WTC11 (cell line): ENCODE measurements around the gene DGCR2. TPM values are rescaled to one million over a fixed set of nuclear protein-coding genes. Genes with fewer than 3 reads are reported as not detected.

Experiments used
- ATAC-seq: fragments of 200-7000 bp; cut with Tn5 transposase; 2 replicates; pipeline ENCODE4 v1.10.0; 2021; ENCODE audit warnings: mild to moderate bottlenecking, moderate library complexity
- CTCF ChIA-PET: fragments of 300-600 bp; sonication (Branson Sonifier 250); formaldehyde crosslinking; loops from one replicate; lab custom pipeline; 2021; ENCODE audit warnings: antibody characterized with exemption; lab: Charles Lee
- POLR2A ChIA-PET: fragments of 350-600 bp; sonication (Branson Sonifier 250); formaldehyde crosslinking; loops from one replicate; lab custom pipeline; 2021; ENCODE audit warnings: antibody characterized with exemption; lab: Charles Lee
- DNase-seq: peaks from one replicate; pipeline ENCODE4 v3.0.0; 2021; ENCODE audit warnings: low spot score
- H3K27ac Mint-ChIP-seq: 2 replicates; pipeline ENCODE4 v1.8.0; 2021; ENCODE audit warnings: mixed read lengths
- H3K27me3 Mint-ChIP-seq: 2 replicates; pipeline ENCODE4 v1.8.0; 2021; ENCODE audit warnings: low read depth, mild to moderate bottlenecking, moderate library complexity, mixed read lengths
- H3K36me3 Mint-ChIP-seq: 2 replicates; pipeline ENCODE4 v1.8.0; 2021; ENCODE audit warnings: mixed read lengths
- H3K4me1 Mint-ChIP-seq: 2 replicates; pipeline ENCODE4 v1.8.0; 2022; ENCODE audit warnings: mixed read lengths
- H3K4me3 Mint-ChIP-seq: 2 replicates; pipeline ENCODE4 v1.8.0; 2021; ENCODE audit warnings: mild to moderate bottlenecking, moderate library complexity, mixed read lengths
- H3K9me3 Mint-ChIP-seq: 2 replicates; pipeline ENCODE4 v1.8.0; 2021; ENCODE audit warnings: mixed read lengths
- AR ChIP-seq: fragments of 250-450 bp; sonication (Bioruptor Pico); IDR thresholded peaks from 2 replicates; pipeline ENCODE4 v1.9.0; 2021; ENCODE audit warnings: mild to moderate bottlenecking
- CBFB ChIP-seq: sonication (generic); formaldehyde crosslinking; IDR thresholded peaks from 2 replicates; pipeline ENCODE4 v1.8.1; 2022; ENCODE audit warnings: mild to moderate bottlenecking, low read depth, missing genetic modification reagents
- CREB1 ChIP-seq: sonication (generic); formaldehyde crosslinking; IDR thresholded peaks from 2 replicates; pipeline ENCODE4 v1.8.0; 2023; ENCODE audit warnings: mild to moderate bottlenecking, missing genetic modification reagents
- ELF4 ChIP-seq: sonication (generic); formaldehyde crosslinking; IDR thresholded peaks from 2 replicates; pipeline ENCODE4 v1.8.1; 2022; ENCODE audit warnings: low read depth, mild to moderate bottlenecking, moderate library complexity, missing genetic modification reagents
- GRHL2 ChIP-seq: fragments of 250-450 bp; sonication (Bioruptor Pico); IDR thresholded peaks from 2 replicates; pipeline ENCODE4 v1.8.0; 2022; ENCODE audit warnings: mild to moderate bottlenecking, moderate library complexity; ENCODE audit not compliant: insufficient replicate concordance, severe bottlenecking
- HMGXB4 ChIP-seq: sonication (generic); formaldehyde crosslinking; IDR thresholded peaks from 2 replicates; pipeline ENCODE4 v1.8.1; 2023; ENCODE audit warnings: mild to moderate bottlenecking, moderate library complexity, missing genetic modification reagents
- IRF2 ChIP-seq: sonication (generic); formaldehyde crosslinking; IDR thresholded peaks from 2 replicates; pipeline ENCODE4 v1.8.0; 2022; ENCODE audit warnings: low read depth, missing genetic modification reagents, borderline replicate concordance
- KAT7 ChIP-seq: sonication (generic); formaldehyde crosslinking; IDR thresholded peaks from 2 replicates; pipeline ENCODE4 v1.8.1; 2023; ENCODE audit warnings: missing genetic modification reagents, mild to moderate bottlenecking, borderline replicate concordance
- MAX ChIP-seq: sonication (generic); formaldehyde crosslinking; IDR thresholded peaks from 2 replicates; pipeline ENCODE4 v1.8.0; 2022; ENCODE audit warnings: mild to moderate bottlenecking, missing genetic modification reagents
- NR2C2 ChIP-seq: sonication (generic); formaldehyde crosslinking; IDR thresholded peaks from 2 replicates; pipeline ENCODE4 v1.8.0; 2022; ENCODE audit warnings: mild to moderate bottlenecking, missing genetic modification reagents
- RORB ChIP-seq: fragments of 250-450 bp; sonication (Bioruptor Pico); IDR thresholded peaks from 2 replicates; pipeline ENCODE4 v1.9.0; 2021; ENCODE audit warnings: mild to moderate bottlenecking
- TP53 ChIP-seq: sonication (generic); formaldehyde crosslinking; IDR thresholded peaks from 2 replicates; pipeline ENCODE4 v1.8.1; 2023; ENCODE audit warnings: mild to moderate bottlenecking, missing genetic modification reagents
- ZNF317 ChIP-seq: sonication (generic); formaldehyde crosslinking; IDR thresholded peaks from 2 replicates; pipeline ENCODE4 v1.8.1; 2023; ENCODE audit warnings: low read depth, mild to moderate bottlenecking, moderate library complexity, missing genetic modification reagents, borderline replicate concordance
- ZNF423 ChIP-seq: fragments of 250-450 bp; sonication (Bioruptor Pico); IDR thresholded peaks from 2 replicates; pipeline ENCODE4 v2.1.2; 2022; ENCODE audit warnings: mild to moderate bottlenecking, moderate library complexity
- ZNF671 ChIP-seq: fragments of 250-450 bp; sonication (Bioruptor Pico); IDR thresholded peaks from 2 replicates; pipeline ENCODE4 v1.8.0; 2021; ENCODE audit warnings: mild to moderate bottlenecking
- total RNA-seq: library from RNA; stranded (reverse); gene quantifications from 3 replicates; pipeline ENCODE4 v1.2.3, GENCODE V29; 2021
- TF ChIP-seq, protein P1 (sequence below): sonication (generic); formaldehyde crosslinking; IDR thresholded peaks from 2 replicates; pipeline ENCODE4 v1.8.1; 2022; ENCODE audit warnings: low read depth, missing genetic modification reagents, borderline replicate concordance
- TF ChIP-seq, protein P2 (sequence below): sonication (generic); formaldehyde crosslinking; IDR thresholded peaks from 2 replicates; pipeline ENCODE4 v1.8.0; 2023; ENCODE audit warnings: missing genetic modification reagents, mild to moderate bottlenecking, borderline replicate concordance
- TF ChIP-seq, protein P3 (sequence below): sonication (generic); formaldehyde crosslinking; IDR thresholded peaks from 2 replicates; pipeline ENCODE4 v1.8.1; 2023; ENCODE audit warnings: mild to moderate bottlenecking, missing genetic modification reagents, moderate library complexity
- TF ChIP-seq, protein P4 (sequence below): sonication (generic); formaldehyde crosslinking; IDR thresholded peaks from 2 replicates; pipeline ENCODE4 v1.8.0; 2023; ENCODE audit warnings: mild to moderate bottlenecking, missing genetic modification reagents

Gene DGCR2
- total RNA-seq, 1 experiment from 2014 or later = 64.2 TPM

DNA sequence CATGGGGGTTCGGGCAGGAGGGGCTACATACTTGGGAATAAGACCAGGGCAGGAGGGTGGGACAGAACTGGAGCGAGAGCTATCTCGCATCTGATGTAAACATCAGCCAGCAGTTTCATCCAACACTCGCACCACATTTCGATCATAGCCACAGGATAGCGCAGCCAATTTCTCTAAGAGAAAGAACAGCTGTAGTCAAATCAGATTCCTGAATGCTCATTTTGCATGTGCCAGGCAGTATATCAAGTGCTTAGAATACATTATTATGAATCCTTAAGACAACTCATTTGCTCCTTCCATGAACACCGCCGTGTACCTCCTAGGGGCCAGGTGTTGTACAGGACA is 14.5 kb downstream of the DGCR2 start:
- peak overlapping the region; percentile 46; the same call in 1 of the 2 replicates for H3K27ac Mint-ChIP-seq
- no peak overlapping the region for H3K4me3 Mint-ChIP-seq
- TF ChIP-seq, protein P1, sequence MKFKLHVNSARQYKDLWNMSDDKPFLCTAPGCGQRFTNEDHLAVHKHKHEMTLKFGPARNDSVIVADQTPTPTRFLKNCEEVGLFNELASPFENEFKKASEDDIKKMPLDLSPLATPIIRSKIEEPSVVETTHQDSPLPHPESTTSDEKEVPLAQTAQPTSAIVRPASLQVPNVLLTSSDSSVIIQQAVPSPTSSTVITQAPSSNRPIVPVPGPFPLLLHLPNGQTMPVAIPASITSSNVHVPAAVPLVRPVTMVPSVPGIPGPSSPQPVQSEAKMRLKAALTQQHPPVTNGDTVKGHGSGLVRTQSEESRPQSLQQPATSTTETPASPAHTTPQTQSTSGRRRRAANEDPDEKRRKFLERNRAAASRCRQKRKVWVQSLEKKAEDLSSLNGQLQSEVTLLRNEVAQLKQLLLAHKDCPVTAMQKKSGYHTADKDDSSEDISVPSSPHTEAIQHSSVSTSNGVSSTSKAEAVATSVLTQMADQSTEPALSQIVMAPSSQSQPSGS = no peak
- no peak for TF ChIP-seq AR (CRISPR knock-in tag)
- TF ChIP-seq ZNF671 (CRISPR knock-in tag) = no peak
- no peak for TF ChIP-seq MAX (CRISPR knock-in tag)
- no peak for TF ChIP-seq ZNF423 (CRISPR knock-in tag)
- TF ChIP-seq GRHL2 (CRISPR knock-in tag) = no peak
- TF ChIP-seq KAT7 (CRISPR knock-in tag) = no peak
- TF ChIP-seq ELF4 = no peak
- no peak for TF ChIP-seq CBFB (CRISPR knock-in tag)
- TF ChIP-seq, protein P2, sequence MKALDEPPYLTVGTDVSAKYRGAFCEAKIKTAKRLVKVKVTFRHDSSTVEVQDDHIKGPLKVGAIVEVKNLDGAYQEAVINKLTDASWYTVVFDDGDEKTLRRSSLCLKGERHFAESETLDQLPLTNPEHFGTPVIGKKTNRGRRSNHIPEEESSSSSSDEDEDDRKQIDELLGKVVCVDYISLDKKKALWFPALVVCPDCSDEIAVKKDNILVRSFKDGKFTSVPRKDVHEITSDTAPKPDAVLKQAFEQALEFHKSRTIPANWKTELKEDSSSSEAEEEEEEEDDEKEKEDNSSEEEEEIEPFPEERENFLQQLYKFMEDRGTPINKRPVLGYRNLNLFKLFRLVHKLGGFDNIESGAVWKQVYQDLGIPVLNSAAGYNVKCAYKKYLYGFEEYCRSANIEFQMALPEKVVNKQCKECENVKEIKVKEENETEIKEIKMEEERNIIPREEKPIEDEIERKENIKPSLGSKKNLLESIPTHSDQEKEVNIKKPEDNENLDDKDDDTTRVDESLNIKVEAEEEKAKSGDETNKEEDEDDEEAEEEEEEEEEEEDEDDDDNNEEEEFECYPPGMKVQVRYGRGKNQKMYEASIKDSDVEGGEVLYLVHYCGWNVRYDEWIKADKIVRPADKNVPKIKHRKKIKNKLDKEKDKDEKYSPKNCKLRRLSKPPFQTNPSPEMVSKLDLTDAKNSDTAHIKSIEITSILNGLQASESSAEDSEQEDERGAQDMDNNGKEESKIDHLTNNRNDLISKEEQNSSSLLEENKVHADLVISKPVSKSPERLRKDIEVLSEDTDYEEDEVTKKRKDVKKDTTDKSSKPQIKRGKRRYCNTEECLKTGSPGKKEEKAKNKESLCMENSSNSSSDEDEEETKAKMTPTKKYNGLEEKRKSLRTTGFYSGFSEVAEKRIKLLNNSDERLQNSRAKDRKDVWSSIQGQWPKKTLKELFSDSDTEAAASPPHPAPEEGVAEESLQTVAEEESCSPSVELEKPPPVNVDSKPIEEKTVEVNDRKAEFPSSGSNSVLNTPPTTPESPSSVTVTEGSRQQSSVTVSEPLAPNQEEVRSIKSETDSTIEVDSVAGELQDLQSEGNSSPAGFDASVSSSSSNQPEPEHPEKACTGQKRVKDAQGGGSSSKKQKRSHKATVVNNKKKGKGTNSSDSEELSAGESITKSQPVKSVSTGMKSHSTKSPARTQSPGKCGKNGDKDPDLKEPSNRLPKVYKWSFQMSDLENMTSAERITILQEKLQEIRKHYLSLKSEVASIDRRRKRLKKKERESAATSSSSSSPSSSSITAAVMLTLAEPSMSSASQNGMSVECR = no peak
- TF ChIP-seq RORB (CRISPR knock-in tag) = no peak
- TF ChIP-seq CREB1 = no peak
- no peak for TF ChIP-seq IRF2 (CRISPR knock-in tag)
- TF ChIP-seq ZNF317 = no peak
- TF ChIP-seq, protein P3, sequence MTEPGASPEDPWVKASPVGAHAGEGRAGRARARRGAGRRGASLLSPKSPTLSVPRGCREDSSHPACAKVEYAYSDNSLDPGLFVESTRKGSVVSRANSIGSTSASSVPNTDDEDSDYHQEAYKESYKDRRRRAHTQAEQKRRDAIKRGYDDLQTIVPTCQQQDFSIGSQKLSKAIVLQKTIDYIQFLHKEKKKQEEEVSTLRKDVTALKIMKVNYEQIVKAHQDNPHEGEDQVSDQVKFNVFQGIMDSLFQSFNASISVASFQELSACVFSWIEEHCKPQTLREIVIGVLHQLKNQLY (CRISPR knock-in tag) = no peak
- no peak for TF ChIP-seq NR2C2 (CRISPR knock-in tag)
- no peak for TF ChIP-seq HMGXB4 (CRISPR knock-in tag)
- TF ChIP-seq, protein P4, sequence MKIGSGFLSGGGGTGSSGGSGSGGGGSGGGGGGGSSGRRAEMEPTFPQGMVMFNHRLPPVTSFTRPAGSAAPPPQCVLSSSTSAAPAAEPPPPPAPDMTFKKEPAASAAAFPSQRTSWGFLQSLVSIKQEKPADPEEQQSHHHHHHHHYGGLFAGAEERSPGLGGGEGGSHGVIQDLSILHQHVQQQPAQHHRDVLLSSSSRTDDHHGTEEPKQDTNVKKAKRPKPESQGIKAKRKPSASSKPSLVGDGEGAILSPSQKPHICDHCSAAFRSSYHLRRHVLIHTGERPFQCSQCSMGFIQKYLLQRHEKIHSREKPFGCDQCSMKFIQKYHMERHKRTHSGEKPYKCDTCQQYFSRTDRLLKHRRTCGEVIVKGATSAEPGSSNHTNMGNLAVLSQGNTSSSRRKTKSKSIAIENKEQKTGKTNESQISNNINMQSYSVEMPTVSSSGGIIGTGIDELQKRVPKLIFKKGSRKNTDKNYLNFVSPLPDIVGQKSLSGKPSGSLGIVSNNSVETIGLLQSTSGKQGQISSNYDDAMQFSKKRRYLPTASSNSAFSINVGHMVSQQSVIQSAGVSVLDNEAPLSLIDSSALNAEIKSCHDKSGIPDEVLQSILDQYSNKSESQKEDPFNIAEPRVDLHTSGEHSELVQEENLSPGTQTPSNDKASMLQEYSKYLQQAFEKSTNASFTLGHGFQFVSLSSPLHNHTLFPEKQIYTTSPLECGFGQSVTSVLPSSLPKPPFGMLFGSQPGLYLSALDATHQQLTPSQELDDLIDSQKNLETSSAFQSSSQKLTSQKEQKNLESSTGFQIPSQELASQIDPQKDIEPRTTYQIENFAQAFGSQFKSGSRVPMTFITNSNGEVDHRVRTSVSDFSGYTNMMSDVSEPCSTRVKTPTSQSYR (CRISPR knock-in tag) = no peak
- no peak for TF ChIP-seq TP53
- TF ChIP-seq, all 79 proteins: peak for 0
- peaks cover 25% of the 10 kb centered on the region for H3K4me1 Mint-ChIP-seq
- H3K36me3 Mint-ChIP-seq = no peaks in the 10 kb centered on the region
- H3K9me3 Mint-ChIP-seq = no peaks in the 10 kb centered on the region
- DNase-seq (no peak), ATAC-seq (no peak)
- ChIA-PET CTCF (interaction anchor here (0.5 to 1.1 kb wide), 2 partner anchors 11 to 72 kb away, joined by 3 read pairs; no protein-coding TSS in a partner anchor), POLR2A (no interaction called here)
- no peaks in the 10 kb centered on the region for H3K27me3 Mint-ChIP-seq
